ENCODE data around the gene LYPLA2. TPM values are rescaled to one million over a fixed set of nuclear protein-coding genes. Genes with fewer than 3 reads are reported as not detected.

The LYPLA2 gene
- total and polyA plus RNA-seq, 2 donors (not counting 1 experiment from before 2014, with no cell fraction given): 50.6 to 60.5 TPM

DNA sequence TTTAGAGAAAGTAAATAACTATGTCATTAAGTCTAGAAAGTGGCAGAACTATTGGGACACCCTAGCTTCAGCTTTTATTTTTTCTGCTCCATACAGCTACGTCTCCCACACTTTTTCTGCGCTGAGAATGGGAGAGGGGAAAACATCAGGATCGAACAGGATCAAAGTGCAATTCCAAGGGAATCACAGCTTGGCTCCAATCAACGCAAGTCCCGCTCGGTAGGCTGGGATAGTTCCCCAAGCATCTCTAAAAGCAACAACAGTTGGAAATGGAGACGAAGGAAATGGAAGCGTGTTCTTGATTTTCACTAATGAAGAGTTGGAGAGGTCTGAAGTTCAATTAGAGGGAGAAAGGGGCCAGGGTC is 33.7 kb downstream of the LYPLA2 start:
- no peaks in the 10 kb centered on the region for H3K27me3 Mint-ChIP-seq
- H3K4me3 ChIP-seq (ENCODE audit: control extremely low read depth in 1 of 5, extremely low read depth in 1 of 5, insufficient read depth in 1 of 5, low read depth in 2 of 5, low read length in 4 of 5): peak overlapping the region; percentile 76 to 95 (median 93)
- peak overlapping the region; percentile 96 for H3K4me3 Mint-ChIP-seq
- no peaks in the 10 kb centered on the region for H4K20me1 ChIP-seq (ENCODE audit: control insufficient read depth, insufficient read depth, low read length, poor library complexity, severe bottlenecking)
- ATAC-seq (ENCODE audit: low read depth) (no peak), DNase-seq (no peak)
- WGBS (ENCODE audit: insufficient coverage): 0% methylated on average over 3 of the region's 8 CpGs
- H3K9me3 Mint-ChIP-seq (ENCODE audit: insufficient read depth): no peaks in the 10 kb centered on the region
- peak overlapping the region; percentile 94 for H3K4me2 ChIP-seq (replicated peaks; ENCODE audit: low read depth, low read length, poor library complexity, severe bottlenecking)
- H3K27ac Mint-ChIP-seq: peak overlapping the region; percentile 98
- intact Hi-C loops (cut with micrococcal nuclease): loop anchor here (1.0 to 5.0 kb wide), 6 partner anchors 14 to 156 kb away; partner anchors contain the start of genes FUCA1, GALE and SRSF10
- TF ChIP-seq, protein P1, sequence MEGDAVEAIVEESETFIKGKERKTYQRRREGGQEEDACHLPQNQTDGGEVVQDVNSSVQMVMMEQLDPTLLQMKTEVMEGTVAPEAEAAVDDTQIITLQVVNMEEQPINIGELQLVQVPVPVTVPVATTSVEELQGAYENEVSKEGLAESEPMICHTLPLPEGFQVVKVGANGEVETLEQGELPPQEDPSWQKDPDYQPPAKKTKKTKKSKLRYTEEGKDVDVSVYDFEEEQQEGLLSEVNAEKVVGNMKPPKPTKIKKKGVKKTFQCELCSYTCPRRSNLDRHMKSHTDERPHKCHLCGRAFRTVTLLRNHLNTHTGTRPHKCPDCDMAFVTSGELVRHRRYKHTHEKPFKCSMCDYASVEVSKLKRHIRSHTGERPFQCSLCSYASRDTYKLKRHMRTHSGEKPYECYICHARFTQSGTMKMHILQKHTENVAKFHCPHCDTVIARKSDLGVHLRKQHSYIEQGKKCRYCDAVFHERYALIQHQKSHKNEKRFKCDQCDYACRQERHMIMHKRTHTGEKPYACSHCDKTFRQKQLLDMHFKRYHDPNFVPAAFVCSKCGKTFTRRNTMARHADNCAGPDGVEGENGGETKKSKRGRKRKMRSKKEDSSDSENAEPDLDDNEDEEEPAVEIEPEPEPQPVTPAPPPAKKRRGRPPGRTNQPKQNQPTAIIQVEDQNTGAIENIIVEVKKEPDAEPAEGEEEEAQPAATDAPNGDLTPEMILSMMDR (IDR thresholded peaks at IDR 0.05): no peak
- no peak for TF ChIP-seq EZH2 (IDR thresholded peaks at IDR 0.05; ENCODE audit: borderline replicate concordance, insufficient read depth, low read depth, low read length, poor library complexity, severe bottlenecking)
- peaks cover 22% of the 10 kb centered on the region for H3K4me1 Mint-ChIP-seq
- H3K4me1 ChIP-seq (ENCODE audit: control insufficient read depth in 2 of 2, insufficient read depth in 2 of 2, low read length in 2 of 2): peaks cover 10 to 14% of the 10 kb centered on the region in 2 donors
- H3K9ac ChIP-seq (ENCODE audit: low read length): peak overlapping the region; percentile 97
- peak overlapping the region; percentile 88 for H2AFZ ChIP-seq (ENCODE audit: insufficient read depth, low read depth, low read length, poor library complexity, severe bottlenecking)
- H3K27me3 ChIP-seq (replicated peaks in 1 of 4; ENCODE audit: control extremely low read depth in 1 of 4, control insufficient read depth in 3 of 4, insufficient read depth in 4 of 4, low read length in 3 of 4): no peaks in the 10 kb centered on the region
- peak overlapping the region; percentile 81 to 97 for H3K27ac ChIP-seq (ENCODE audit: low read length in 2 of 2)
- peaks cover 0 to 7% of the 10 kb centered on the region in 2 experiments for H3K36me3 ChIP-seq (replicated peaks in 1 of 2; ENCODE audit: control extremely low read depth in 1 of 2, control insufficient read depth in 1 of 2, extremely low read depth in 1 of 2, insufficient read depth in 2 of 2, low read length in 1 of 2)
- ChIA-PET POLR2A (interaction anchor here (0.6 to 1.9 kb wide), 5 partner anchors 10 to 53 kb away, joined by 3 to 13 read pairs (median 3); no protein-coding TSS in a partner anchor), CTCF (interaction anchor here (1.1 to 5.1 kb wide), 4 partner anchors 13 to 89 kb away, joined by 3 to 64 read pairs (median 4); no protein-coding TSS in a partner anchor)
- no peaks in the 10 kb centered on the region for H3K9me3 ChIP-seq (ENCODE audit: control extremely low read depth in 1 of 3, control insufficient read depth in 2 of 3, insufficient read depth in 1 of 3, low read length in 2 of 3)
- H3K79me2 ChIP-seq (ENCODE audit: control insufficient read depth, insufficient read depth, low read length): peaks cover 12% of the 10 kb centered on the region

DNA sequence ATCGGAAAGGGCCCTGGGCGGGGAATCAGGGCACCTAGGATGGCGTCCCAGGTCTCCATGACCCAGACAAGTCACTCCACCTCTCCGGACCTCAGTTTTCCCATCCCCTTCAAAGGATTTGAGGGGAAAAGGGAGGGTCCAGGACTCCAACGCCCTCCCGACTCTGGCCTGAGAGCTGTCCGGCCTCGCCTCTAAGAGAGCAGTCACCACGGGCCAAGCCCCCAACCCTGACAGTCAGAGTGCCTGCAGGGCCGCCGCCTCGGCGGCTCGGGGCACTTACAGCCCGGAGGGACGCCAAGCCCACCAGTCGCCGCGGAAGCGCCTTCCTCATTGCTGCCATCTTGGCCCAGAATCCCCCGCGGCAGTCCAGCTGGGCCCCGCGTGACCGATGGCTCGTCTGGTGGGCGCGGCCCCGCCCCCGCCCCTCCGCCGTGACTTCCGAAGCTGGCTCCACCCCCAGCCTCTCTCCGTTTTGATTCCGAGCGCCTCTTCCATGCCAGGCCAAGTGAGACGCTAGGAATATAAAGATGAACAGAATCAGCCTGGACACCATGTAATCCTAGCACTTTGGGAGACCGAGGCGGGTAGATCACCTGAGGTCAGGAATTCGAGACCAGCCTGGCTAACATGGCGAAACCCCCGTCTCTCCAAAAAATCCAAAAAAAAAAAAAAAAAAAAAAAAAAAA is 34.3 kb downstream of the LYPLA2 start, which contains the start of gene HMGCL:
TSS of gene HMGCL (minus strand) at position 354 of the 686 bp plus-strand sequence. CDS start at position 340, 14 bp downstream.
- Histone ChIP-seq H3K4me1 (ENCODE audit: control insufficient read depth in 2 of 2, insufficient read depth in 2 of 2, low read length in 2 of 2) (peaks cover 10 to 14% of the 10 kb centered on the region in 2 donors), H3K27me3 (replicated peaks in 1 of 4; ENCODE audit: control extremely low read depth in 1 of 4, control insufficient read depth in 3 of 4, insufficient read depth in 4 of 4, low read length in 3 of 4) (no peaks in the 10 kb centered on the region), H3K79me2 (ENCODE audit: control insufficient read depth, insufficient read depth, low read length) (peaks cover 12% of the 10 kb centered on the region), H4K20me1 (ENCODE audit: control insufficient read depth, insufficient read depth, low read length, poor library complexity, severe bottlenecking) (no peaks in the 10 kb centered on the region), H3K4me3 (ENCODE audit: control extremely low read depth in 1 of 5, extremely low read depth in 1 of 5, insufficient read depth in 1 of 5, low read depth in 2 of 5, low read length in 4 of 5) (peak within 1 kb of the TSS; percentile 76 to 95 (median 93)), H2AFZ (ENCODE audit: insufficient read depth, low read depth, low read length, poor library complexity, severe bottlenecking) (peak within 1 kb of the TSS; percentile 88), H3K36me3 (replicated peaks in 1 of 2; ENCODE audit: control extremely low read depth in 1 of 2, control insufficient read depth in 1 of 2, extremely low read depth in 1 of 2, insufficient read depth in 2 of 2, low read length in 1 of 2) (peaks cover 0 to 3% of the 10 kb centered on the region in 2 experiments), H3K27ac (ENCODE audit: low read length in 2 of 2) (peak within 1 kb of the TSS; percentile 81 to 97), H3K9me3 (ENCODE audit: control extremely low read depth in 1 of 3, control insufficient read depth in 2 of 3, insufficient read depth in 1 of 3, low read length in 2 of 3) (no peaks in the 10 kb centered on the region), H3K4me2 (replicated peaks; ENCODE audit: low read depth, low read length, poor library complexity, severe bottlenecking) (peak within 1 kb of the TSS; percentile 94), H3K9ac (ENCODE audit: low read length) (peak within 1 kb of the TSS; percentile 97)
- Mint-ChIP-seq H3K27me3 (no peaks in the 10 kb centered on the region), H3K9me3 (ENCODE audit: insufficient read depth) (no peaks in the 10 kb centered on the region), H3K4me1 (peaks cover 22% of the 10 kb centered on the region), H3K27ac (peak within 1 kb of the TSS; percentile 98), H3K4me3 (peak within 1 kb of the TSS; percentile 96)
- no peak for TF ChIP-seq EZH2 (IDR thresholded peaks at IDR 0.05; ENCODE audit: borderline replicate concordance, insufficient read depth, low read depth, low read length, poor library complexity, severe bottlenecking)
- TF ChIP-seq, protein P1 (IDR thresholded peaks at IDR 0.05): no peak
- ChIA-PET CTCF (interaction anchor here (0.6 to 5.1 kb wide), 8 partner anchors 9 to 182 kb away, joined by 3 to 64 read pairs (median 4); partner anchors contain the start of gene FUCA1), POLR2A (interaction anchor here (0.6 to 1.9 kb wide), 10 partner anchors 9 to 363 kb away, joined by 3 to 13 read pairs (median 4); no protein-coding TSS in a partner anchor)
- intact Hi-C loops (cut with micrococcal nuclease): loop anchor here (1.0 to 5.0 kb wide), 6 partner anchors 13 to 155 kb away; partner anchors contain the start of genes FUCA1, GALE and SRSF10
- DNase-seq: peak; percentile 92
- WGBS (ENCODE audit: insufficient coverage): under 1% methylated on average over 23 of the region's 42 CpGs
- peak; percentile 98 for ATAC-seq (ENCODE audit: low read depth)
